ENCODE results near the gene TIAM2.

- TF ChIP-seq POLR2A (IDR thresholded peaks at IDR 0.05) = no peak
- TF ChIP-seq, protein P1, sequence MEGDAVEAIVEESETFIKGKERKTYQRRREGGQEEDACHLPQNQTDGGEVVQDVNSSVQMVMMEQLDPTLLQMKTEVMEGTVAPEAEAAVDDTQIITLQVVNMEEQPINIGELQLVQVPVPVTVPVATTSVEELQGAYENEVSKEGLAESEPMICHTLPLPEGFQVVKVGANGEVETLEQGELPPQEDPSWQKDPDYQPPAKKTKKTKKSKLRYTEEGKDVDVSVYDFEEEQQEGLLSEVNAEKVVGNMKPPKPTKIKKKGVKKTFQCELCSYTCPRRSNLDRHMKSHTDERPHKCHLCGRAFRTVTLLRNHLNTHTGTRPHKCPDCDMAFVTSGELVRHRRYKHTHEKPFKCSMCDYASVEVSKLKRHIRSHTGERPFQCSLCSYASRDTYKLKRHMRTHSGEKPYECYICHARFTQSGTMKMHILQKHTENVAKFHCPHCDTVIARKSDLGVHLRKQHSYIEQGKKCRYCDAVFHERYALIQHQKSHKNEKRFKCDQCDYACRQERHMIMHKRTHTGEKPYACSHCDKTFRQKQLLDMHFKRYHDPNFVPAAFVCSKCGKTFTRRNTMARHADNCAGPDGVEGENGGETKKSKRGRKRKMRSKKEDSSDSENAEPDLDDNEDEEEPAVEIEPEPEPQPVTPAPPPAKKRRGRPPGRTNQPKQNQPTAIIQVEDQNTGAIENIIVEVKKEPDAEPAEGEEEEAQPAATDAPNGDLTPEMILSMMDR (IDR thresholded peaks at IDR 0.05) = no peak
- TF ChIP-seq EP300 (IDR thresholded peaks at IDR 0.05) = no peak
These were observed 217.0 kb downstream of the TIAM2 start for GRCh38 chr6:155212106-155212505.

Data from tibial nerve (tissue), 4 donors.